GM21515 (cell line): ENCODE measurements around the gene IGBP1.
"Not testable (repeated sequence)": the region's sequence is repeated elsewhere in the genome, so short reads cannot be mapped to it uniquely, and the experiment has no call there.

Experiments
- ATAC-seq: cut with Tn5 transposase; IDR thresholded peaks from one replicate; pipeline ENCODE4 v1.9.1; 2021; ENCODE audit not compliant: unreplicated experiment

IGBP1 gene

DNA sequence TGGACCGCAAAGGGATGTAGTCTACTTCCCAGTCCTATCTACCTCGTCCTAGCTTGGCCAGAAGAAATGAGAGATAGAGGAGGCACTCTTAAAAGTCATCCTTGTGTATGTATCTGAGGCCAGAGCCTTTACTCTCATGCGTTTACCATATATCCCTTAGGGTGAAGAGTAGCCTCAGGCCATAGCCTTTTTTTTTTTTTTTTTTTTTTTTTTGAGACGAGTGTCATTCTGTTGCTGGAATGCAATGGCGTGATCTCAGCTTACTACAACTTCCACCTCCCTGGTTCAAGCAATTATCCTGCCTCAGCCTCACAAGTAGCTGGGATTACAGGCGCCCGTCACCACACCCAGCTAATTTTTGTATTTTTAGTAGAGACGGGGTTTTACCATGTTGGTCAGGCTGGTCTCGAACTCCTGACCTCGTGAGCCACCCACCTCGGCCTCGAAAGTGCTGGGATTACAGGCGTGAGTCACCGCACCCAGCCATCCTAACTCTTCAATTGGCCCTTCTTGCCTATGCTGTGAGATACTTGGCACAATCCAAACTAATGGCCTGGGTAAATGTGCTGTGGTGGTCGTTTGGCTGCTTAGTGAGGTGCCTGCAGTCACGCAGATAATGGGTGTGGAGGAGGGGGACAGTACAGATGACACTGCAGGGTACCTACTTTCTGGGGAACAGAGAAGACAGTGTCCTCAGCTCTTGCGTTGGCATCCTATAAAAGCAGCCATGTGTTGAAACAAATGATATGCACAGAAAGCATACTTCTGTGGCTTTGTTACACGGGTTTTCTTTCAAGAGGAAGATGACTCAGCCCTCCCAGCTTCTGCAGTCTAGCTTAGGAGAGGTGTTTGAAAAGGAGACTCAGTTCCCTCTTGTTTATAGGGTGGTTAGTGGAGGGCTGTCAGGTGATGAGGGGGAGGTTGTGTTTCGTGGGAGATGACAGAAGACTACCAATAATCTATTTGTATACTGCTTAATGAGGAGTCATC lies 33.6 kb downstream of the IGBP1 start:
- ATAC-seq, result no peak

DNA sequence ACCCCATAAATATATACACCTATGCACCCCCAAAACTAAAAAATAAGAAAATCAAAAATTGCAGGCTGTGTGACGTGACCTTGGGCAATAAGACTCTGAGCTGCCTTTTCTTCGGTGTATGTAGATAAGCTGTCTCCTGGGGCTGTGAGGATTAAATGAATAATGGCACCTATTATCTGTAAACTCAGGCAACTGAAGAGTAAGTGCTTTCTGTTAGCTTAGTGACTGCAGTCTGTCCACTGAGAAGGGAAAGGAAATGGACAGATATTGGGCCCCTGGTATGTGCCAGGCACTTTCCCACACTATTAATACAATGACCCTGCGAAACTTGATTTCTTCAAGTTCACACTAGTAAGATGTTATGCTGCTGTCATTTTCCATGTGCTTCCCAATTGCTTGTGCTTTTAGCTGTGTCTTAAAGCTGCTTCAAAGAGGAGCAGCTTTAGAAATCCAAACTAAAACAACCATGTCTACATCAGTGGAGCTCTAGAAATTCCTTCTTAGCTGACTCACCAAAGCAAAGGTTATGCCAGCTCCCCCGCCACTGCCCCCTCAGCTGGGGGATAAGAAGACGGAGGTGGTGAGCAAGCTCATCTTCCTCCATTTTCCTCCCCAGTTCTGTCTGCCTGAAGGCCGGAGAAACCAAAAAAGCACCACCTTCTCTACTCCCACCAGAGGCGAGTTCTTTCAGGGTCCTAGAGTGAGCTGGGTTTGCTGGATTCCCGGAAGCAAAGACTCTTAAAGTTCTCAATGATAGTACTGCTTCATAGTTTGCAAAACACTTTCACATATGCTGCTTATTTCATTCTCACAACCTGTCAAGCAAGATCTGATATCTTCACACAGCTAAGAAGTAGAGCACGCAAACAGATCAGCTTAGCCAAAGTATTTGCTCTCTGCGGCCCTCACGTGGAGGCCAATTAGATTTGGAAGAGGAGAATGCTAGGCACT lies 35.3 kb downstream of the IGBP1 start:
- no peak for ATAC-seq

- ATAC-seq, result no peak
Measured at GRCh38 chrX:70169281-70169680, 36.0 kb downstream of the IGBP1 start.

GRCh38 chrX:70171624-70172023 lies 38.4 kb downstream of the IGBP1 start:
- ATAC-seq, result no peak

DNA sequence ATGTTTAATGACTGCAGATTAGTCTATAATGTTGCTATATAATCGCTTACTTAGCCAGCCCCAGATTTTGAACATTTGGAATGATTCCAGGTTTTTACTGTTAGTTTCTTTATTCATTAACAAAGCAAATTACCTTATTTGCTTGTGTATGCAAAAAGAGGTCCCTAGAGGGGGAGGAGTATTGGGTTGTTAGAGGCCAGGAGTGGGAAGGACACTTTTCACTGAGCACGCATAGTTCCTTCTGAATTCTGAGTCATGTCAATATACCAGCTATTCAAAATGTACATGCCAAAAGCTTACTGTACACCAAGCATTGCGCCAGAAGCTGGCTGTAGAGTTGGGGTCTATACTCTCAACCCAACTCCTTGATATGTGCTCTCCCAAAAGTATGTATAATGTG lies 39.0 kb downstream of the IGBP1 start:
- no peak for ATAC-seq

- ATAC-seq, result no peak
Measured at GRCh38 chrX:70172964-70173363, 39.7 kb downstream of the IGBP1 start.

GRCh38 chrX:70174754-70175153 lies 41.5 kb downstream of the IGBP1 start:
- ATAC-seq, result no peak

DNA sequence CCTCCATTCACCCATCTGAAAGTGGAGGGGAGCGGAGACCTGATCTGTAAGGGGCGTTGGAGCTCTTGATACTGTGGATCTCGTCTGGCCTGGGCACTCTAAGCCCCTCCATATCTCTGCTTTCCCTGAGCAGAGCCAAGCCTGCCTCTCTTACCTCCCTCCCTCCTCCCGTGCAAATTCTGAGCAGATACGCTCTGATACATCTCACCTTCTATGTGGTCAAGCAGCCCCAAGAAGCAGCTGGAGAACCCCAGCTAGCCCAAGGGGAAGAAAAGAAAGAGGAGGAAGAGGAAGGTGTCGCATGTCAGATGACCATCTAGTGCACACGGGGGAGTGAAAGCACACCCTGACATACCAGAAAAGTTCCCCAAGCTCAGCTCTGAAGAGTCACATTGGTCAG lies 42.1 kb downstream of the IGBP1 start:
- no peak for ATAC-seq

- no peak for ATAC-seq
Measured at GRCh38 chrX:70176938-70177533, 43.8 kb downstream of the IGBP1 start, which contains the start of gene DGAT2L6. DGAT2L6 (plus strand) TSS chrX:70177483; CDS start chrX:70177583, 100 bp downstream.

DNA sequence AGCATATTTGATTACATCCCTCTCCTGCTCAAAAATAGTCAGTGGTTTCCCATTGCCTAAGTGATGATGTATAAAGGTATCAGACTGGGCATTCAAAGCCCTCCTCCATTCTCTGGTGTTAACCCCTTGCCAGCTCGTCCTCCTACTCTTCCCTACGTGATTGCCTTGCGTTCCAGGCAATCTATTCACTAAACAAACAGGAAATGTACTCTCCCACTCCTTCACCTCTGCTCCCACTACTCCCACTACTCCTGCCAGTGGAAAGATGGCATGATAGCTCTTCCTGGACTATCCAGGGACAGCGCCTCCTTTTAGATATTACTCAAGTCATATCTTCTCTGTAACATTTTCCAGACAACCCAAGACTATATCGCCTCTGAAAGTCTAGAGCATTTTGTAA lies 49.8 kb downstream of the IGBP1 start:
- no peak for ATAC-seq

DNA sequence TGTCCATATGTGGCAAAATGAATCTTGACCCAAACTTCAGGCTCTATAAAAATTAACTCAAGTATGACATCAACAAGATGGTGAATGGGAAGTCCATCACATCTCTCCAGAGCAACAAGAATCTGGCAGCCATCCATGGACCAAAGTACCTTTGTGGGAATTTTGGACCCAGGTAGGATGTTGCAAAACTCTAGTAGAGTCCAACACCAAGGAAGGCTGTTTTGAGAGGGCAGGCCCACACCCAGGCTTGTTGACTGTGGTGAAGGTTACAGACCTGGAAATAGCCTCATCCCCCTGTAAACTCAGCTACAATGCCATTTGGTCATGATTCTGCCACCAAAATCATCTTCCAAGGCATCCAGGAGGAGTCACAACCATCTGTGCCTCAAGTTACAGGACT lies 57.0 kb downstream of the IGBP1 start:
- no peak for ATAC-seq

DNA sequence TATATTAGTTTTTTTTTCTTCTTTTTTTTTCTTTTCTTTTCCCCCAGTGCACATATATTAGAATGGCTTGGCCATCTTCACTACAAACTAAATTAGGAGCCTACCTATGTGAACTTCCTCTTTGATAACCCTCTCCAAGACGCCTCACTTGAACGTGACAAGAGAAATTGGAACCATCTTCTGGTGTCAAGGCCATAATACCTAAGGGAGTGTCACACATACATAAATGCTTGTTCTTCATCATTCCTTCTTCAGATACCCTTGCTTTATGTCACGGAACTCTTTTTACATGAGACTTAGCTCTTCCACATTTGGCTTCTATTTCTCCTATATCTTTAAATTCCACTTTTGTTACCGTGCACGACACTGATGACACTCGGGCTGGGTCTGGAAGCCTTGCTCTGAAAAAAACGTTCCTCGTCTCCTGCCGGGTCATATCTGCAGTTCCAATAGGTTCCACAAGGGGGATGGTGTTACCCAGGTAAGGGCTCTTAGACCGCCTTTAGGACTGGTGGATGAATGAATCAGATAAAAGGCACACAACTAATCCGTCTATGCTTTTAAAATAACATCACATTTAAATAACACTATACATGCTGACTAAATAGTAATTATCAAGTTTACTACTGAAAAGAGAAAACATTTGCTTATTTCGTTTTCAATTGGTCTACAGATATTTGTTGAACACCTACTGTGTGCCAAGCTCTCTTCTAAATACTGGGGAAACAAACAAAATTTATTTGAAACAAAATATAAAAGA lies 63.9 kb downstream of the IGBP1 start:
- ATAC-seq, result no peak

DNA sequence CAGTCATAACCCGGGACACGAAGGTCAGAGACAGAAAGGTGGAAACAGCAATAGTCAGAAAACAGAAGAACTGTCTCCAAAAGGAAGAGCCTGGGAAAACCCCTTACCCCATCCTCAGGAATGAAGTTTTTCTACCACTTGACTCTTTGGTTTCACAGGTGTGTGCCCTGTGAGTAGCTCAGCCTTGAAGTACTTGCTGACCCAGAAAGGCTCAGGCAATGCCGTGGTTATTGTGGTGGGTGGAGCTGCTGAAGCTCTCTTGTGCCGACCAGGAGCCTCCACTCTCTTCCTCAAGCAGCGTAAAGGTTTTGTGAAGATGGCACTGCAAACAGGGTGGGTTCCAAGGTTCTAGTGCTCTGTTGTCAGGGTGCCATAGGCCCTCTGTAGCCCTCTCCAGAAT lies 68.5 kb downstream of the IGBP1 start:
- ATAC-seq, result no peak

- no peak for ATAC-seq
Measured at GRCh38 chrX:70208479-70208878, 75.2 kb downstream of the IGBP1 start.

DNA sequence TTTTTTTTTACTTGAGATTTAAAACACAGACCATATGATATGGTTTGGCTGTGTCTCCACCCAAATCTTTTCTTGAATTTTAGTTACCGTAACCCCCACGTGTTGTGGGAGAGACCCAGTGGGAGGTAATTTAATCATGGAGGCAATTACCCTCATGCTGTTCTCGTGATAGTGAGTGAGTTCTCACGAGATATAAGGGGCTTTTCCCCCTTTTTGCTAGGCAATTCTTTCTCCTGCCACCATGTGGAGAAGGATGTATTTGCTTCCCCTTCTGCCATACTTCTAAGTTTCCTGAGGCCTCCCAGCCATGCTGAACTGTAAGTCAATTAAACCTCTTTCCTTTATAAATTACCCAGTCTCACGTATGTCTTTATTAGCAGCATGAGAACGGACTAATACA lies 76.3 kb downstream of the IGBP1 start:
- not testable (repeated sequence) for ATAC-seq
